ENCODE results near the gene RXFP4.
A peak's percentile ranks its signal among the peaks of the same experiment; 100 is the strongest.

Gene RXFP4

GRCh38 chr1:155977690-155978324, 36.4 kb downstream of the RXFP4 start:
- H2AFZ ChIP-seq (ENCODE audit: low read length): 0 out of 2 replicates have a peak overlapping the region, but pooled peaks have one; percentile 57

GRCh38 chr1:155978325-155978972, 37.0 kb downstream of the RXFP4 start, which contains the start of gene ARHGEF2:
ARHGEF2 (minus strand) TSS chr1:155978547; CDS start chr1:155978427, 120 bp downstream.
- peaks cover 77% of the 10 kb centered on the region for H3K79me2 ChIP-seq (ENCODE audit: insufficient read depth, low read length)
- H3K9ac ChIP-seq (ENCODE audit: low read depth, low read length, poor library complexity, severe bottlenecking): peak within 1 kb of the TSS; percentile 99
- H3K4me1 ChIP-seq (ENCODE audit: insufficient read depth, low read length, poor library complexity, severe bottlenecking): peaks cover 76% of the 10 kb centered on the region
- H3K4me2 ChIP-seq (ENCODE audit: low read depth, low read length, poor library complexity, severe bottlenecking): peak within 1 kb of the TSS; percentile 89
- H4K20me1 ChIP-seq (ENCODE audit: insufficient read depth, low read length, poor library complexity, severe bottlenecking): peaks cover 25% of the 10 kb centered on the region
- peak within 1 kb of the TSS; percentile 96 for H3K4me3 ChIP-seq (ENCODE audit: low read length, poor library complexity, severe bottlenecking)
- peaks cover 3% of the 10 kb centered on the region; the same call in 1 of the 2 replicates for H3F3A ChIP-seq (ENCODE audit: low read depth)
- peaks cover 13% of the 10 kb centered on the region for H3K27me3 ChIP-seq (ENCODE audit: insufficient read depth, low read length, poor library complexity, severe bottlenecking)
- H3K36me3 ChIP-seq (ENCODE audit: insufficient read depth, low read length): no peaks in the 10 kb centered on the region; the same call in 1 of the 2 replicates
- 0 out of 2 replicates have a peak within 1 kb of the TSS, but pooled peaks have one; percentile 57 for H2AFZ ChIP-seq (ENCODE audit: low read length)
- no peak for TF ChIP-seq EZH2phosphoT487 (IDR thresholded peaks at IDR 0.05; ENCODE audit: borderline replicate concordance)
- TF ChIP-seq CTCF (conservative IDR thresholded peaks at IDR 0.05; ENCODE audit: low read length): peak; percentile 62
- H3K9me3 ChIP-seq (ENCODE audit: insufficient read depth, low read depth, low read length): no peaks in the 10 kb centered on the region
- no peaks in the 10 kb centered on the region for H3K9me2 ChIP-seq (replicated peaks; ENCODE audit: low read depth, low read length)

More at GRCh38 chr1:155977690-155978324, 36.4 kb downstream of the RXFP4 start:
- Histone ChIP-seq H4K20me1 (ENCODE audit: insufficient read depth, low read length, poor library complexity, severe bottlenecking) (peaks cover 31% of the 10 kb centered on the region), H3F3A (ENCODE audit: low read depth) (peaks cover 3% of the 10 kb centered on the region; the same call in 1 of the 2 replicates), H3K27me3 (ENCODE audit: insufficient read depth, low read length, poor library complexity, severe bottlenecking) (peaks cover 13% of the 10 kb centered on the region), H3K9me2 (replicated peaks; ENCODE audit: low read depth, low read length) (no peaks in the 10 kb centered on the region), H3K79me2 (ENCODE audit: insufficient read depth, low read length) (peaks cover 84% of the 10 kb centered on the region), H3K4me1 (ENCODE audit: insufficient read depth, low read length, poor library complexity, severe bottlenecking) (peaks cover 76% of the 10 kb centered on the region), H3K36me3 (ENCODE audit: insufficient read depth, low read length) (no peaks in the 10 kb centered on the region; the same call in 1 of the 2 replicates), H3K9me3 (ENCODE audit: insufficient read depth, low read depth, low read length) (no peaks in the 10 kb centered on the region), H3K4me3 (ENCODE audit: low read length, poor library complexity, severe bottlenecking) (peak overlapping the region; percentile 96), H3K9ac (ENCODE audit: low read depth, low read length, poor library complexity, severe bottlenecking) (peak overlapping the region; percentile 99), H3K4me2 (ENCODE audit: low read depth, low read length, poor library complexity, severe bottlenecking) (peak overlapping the region; percentile 89)
- no peak for TF ChIP-seq CTCF (conservative IDR thresholded peaks at IDR 0.05; ENCODE audit: low read length)
- TF ChIP-seq EZH2phosphoT487 (IDR thresholded peaks at IDR 0.05; ENCODE audit: borderline replicate concordance): no peak

GRCh38 chr1:155978973-155979429, 37.6 kb downstream of the RXFP4 start:
- Histone ChIP-seq H3K9ac (ENCODE audit: low read depth, low read length, poor library complexity, severe bottlenecking) (peak overlapping the region; percentile 99), H4K20me1 (ENCODE audit: insufficient read depth, low read length, poor library complexity, severe bottlenecking) (peaks cover 20% of the 10 kb centered on the region), H3K9me3 (ENCODE audit: insufficient read depth, low read depth, low read length) (no peaks in the 10 kb centered on the region), H3K4me2 (ENCODE audit: low read depth, low read length, poor library complexity, severe bottlenecking) (peak overlapping the region; percentile 89), H3K4me3 (ENCODE audit: low read length, poor library complexity, severe bottlenecking) (peak overlapping the region; percentile 96), H3K79me2 (ENCODE audit: insufficient read depth, low read length) (peaks cover 72% of the 10 kb centered on the region), H3K9me2 (replicated peaks; ENCODE audit: low read depth, low read length) (no peaks in the 10 kb centered on the region), H2AFZ (ENCODE audit: low read length) (0 out of 2 replicates have a peak overlapping the region, but pooled peaks have one; percentile 57), H3F3A (ENCODE audit: low read depth) (peaks cover 3% of the 10 kb centered on the region; the same call in 1 of the 2 replicates), H3K4me1 (ENCODE audit: insufficient read depth, low read length, poor library complexity, severe bottlenecking) (peaks cover 75% of the 10 kb centered on the region), H3K27me3 (ENCODE audit: insufficient read depth, low read length, poor library complexity, severe bottlenecking) (peaks cover 13% of the 10 kb centered on the region), H3K36me3 (ENCODE audit: insufficient read depth, low read length) (no peaks in the 10 kb centered on the region; the same call in 1 of the 2 replicates)
- TF ChIP-seq CTCF (conservative IDR thresholded peaks at IDR 0.05; ENCODE audit: low read length): no peak
- no peak for TF ChIP-seq EZH2phosphoT487 (IDR thresholded peaks at IDR 0.05; ENCODE audit: borderline replicate concordance)

Data from Loucy (cell line).